Hepatocyte (in vitro differentiated cells): ENCODE measurements around the gene ZBTB37. TPM values are rescaled to one million over a fixed set of nuclear protein-coding genes. Genes with fewer than 3 reads are reported as not detected.
"Not testable (repeated sequence)": the region's sequence is repeated elsewhere in the genome, so short reads cannot be mapped to it uniquely, and the experiment has no call there.

Source experiments
- DNase-seq: peaks from one replicate; pipeline ENCODE4 v3.0.0-alpha.2; 2016; ENCODE audit warnings: low spot score
- H2AFZ ChIP-seq: fragments of 200-600 bp; sonication (generic); 2 replicates; pipeline ENCODE4 v1.6.0; 2016; ENCODE audit warnings: antibody characterized with exemption, mild to moderate bottlenecking
- H3K27ac ChIP-seq: fragments of 200-600 bp; sonication (generic); 2 replicates; pipeline ENCODE4 v1.5.1; 2016; ENCODE audit warnings: mild to moderate bottlenecking
- H3K27me3 ChIP-seq: fragments of 200-600 bp; sonication (generic); 2 replicates; pipeline ENCODE4 v1.6.1; 2016
- H3K36me3 ChIP-seq: fragments of 200-600 bp; sonication (generic); replicated peaks from 2 replicates; pipeline ENCODE4 v1.5.1; 2016; ENCODE audit warnings: low read depth; ENCODE audit not compliant: insufficient read depth
- H3K4me1 ChIP-seq: fragments of 200-600 bp; sonication (generic); 2 replicates; pipeline ENCODE4 v1.5.1; 2016; ENCODE audit warnings: mild to moderate bottlenecking, moderate library complexity; ENCODE audit not compliant: insufficient read depth
- H3K4me2 ChIP-seq: fragments of 200-600 bp; sonication (generic); 2 replicates; pipeline ENCODE4 v1.6.0; 2016
- H3K4me3 ChIP-seq: fragments of 200-600 bp; sonication (generic); 2 replicates; pipeline ENCODE4 v1.5.1; 2016; ENCODE audit warnings: mild to moderate bottlenecking
- H3K79me2 ChIP-seq: fragments of 200-600 bp; sonication (generic); 2 replicates; pipeline ENCODE4 v1.6.0; 2017; ENCODE audit warnings: mild to moderate bottlenecking
- H3K9me2 ChIP-seq: fragments of 200-600 bp; sonication (generic); replicated peaks from 2 replicates; pipeline ENCODE4 v1.6.0; 2017; ENCODE audit warnings: mild to moderate bottlenecking; ENCODE audit not compliant: insufficient read depth
- H3K9me3 ChIP-seq: fragments of 200-600 bp; sonication (generic); 2 replicates; pipeline ENCODE4 v1.5.1; 2016; ENCODE audit warnings: low read depth, mild to moderate bottlenecking
- H4K20me1 ChIP-seq: fragments of 200-600 bp; sonication (generic); 2 replicates; pipeline ENCODE4 v1.6.0; 2016; ENCODE audit warnings: mild to moderate bottlenecking; ENCODE audit not compliant: insufficient read depth, poor library complexity, severe bottlenecking
- EZH2 ChIP-seq: fragments of 200-600 bp; sonication (generic); IDR thresholded peaks from 2 replicates; pipeline ENCODE4 v1.6.1; 2016; ENCODE audit warnings: antibody characterized with exemption, mild to moderate bottlenecking, borderline replicate concordance
- EZH2phosphoT487 ChIP-seq: fragments of 200-600 bp; sonication (generic); IDR thresholded peaks from one replicate; pipeline ENCODE4 v1.6.1; 2018; ENCODE audit warnings: antibody characterized with exemption, mild to moderate bottlenecking, low read depth, moderate library complexity; ENCODE audit not compliant: unreplicated experiment, severe bottlenecking
- WGBS: methylation state at CpG from one replicate; pipeline ENCODE4 v1.1.6; 2016; ENCODE audit warnings: low lambda C conversion rate; ENCODE audit errors: missing lambda C conversion rate; 5-methylcytosine and 5-hydroxymethylcytosine counted together
- polyA plus RNA-seq: library from polyadenylated mRNA; unstranded; fragments of >200 nt; fragmentation: Nextera tagmentation; extraction: Ambion mirVana; gene quantifications from 2 replicates; pipeline ENCODE4 v1.2.1, GENCODE V29; 2016
- total RNA-seq: library from RNA; depleted of rRNA; stranded (reverse); fragments of >200 nt; gene quantifications from 2 replicates; pipeline ENCODE4 v1.2.3, GENCODE V29; 2014
- TF ChIP-seq, protein P1 (sequence below): fragments of 200-600 bp; sonication (generic); IDR thresholded peaks from 2 replicates; pipeline ENCODE4 v1.5.1; 2016; ENCODE audit warnings: antibody characterized with exemption, mild to moderate bottlenecking; ENCODE audit not compliant: poor library complexity

Gene ZBTB37
- total and polyA plus RNA-seq, 2 experiments from 2014 or later, result 0.99 to 9.3 TPM

DNA sequence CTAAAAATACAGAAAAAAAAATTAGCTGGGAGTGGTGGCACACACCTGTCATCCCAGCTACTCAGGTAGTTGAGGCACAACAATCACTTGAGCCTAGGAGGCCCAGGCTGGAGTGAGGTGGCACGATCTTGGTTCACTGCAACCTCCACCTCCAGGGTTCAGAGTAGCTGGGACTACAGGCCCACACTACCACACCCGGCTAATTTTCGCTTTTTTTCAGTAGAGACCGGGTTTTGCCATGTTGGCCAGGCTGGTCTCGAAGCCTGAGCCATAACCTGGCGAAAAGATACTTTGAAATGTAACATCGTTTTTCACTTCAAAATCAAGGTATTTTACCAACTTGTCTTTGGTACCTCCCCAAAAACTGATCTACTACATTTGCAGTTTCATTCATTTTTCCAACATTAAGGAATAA lies 6.4 kb upstream of the ZBTB37 start:
- Histone ChIP-seq H3K36me3 (peaks cover 5% of the 10 kb centered on the region), H3K4me1 (peaks cover 8% of the 10 kb centered on the region), H3K4me3 (no peak overlapping the region), H3K27me3 (no peaks in the 10 kb centered on the region), H2AFZ (no peak overlapping the region), H3K27ac (no peak overlapping the region), H3K79me2 (peaks cover 19% of the 10 kb centered on the region), H4K20me1 (peaks cover 22% of the 10 kb centered on the region), H3K4me2 (no peak overlapping the region), H3K9me2 (no peaks in the 10 kb centered on the region), H3K9me3 (no peaks in the 10 kb centered on the region)
- no peak for DNase-seq
- TF ChIP-seq EZH2 (no peak), EZH2phosphoT487 (no peak)
- TF ChIP-seq, protein P1, sequence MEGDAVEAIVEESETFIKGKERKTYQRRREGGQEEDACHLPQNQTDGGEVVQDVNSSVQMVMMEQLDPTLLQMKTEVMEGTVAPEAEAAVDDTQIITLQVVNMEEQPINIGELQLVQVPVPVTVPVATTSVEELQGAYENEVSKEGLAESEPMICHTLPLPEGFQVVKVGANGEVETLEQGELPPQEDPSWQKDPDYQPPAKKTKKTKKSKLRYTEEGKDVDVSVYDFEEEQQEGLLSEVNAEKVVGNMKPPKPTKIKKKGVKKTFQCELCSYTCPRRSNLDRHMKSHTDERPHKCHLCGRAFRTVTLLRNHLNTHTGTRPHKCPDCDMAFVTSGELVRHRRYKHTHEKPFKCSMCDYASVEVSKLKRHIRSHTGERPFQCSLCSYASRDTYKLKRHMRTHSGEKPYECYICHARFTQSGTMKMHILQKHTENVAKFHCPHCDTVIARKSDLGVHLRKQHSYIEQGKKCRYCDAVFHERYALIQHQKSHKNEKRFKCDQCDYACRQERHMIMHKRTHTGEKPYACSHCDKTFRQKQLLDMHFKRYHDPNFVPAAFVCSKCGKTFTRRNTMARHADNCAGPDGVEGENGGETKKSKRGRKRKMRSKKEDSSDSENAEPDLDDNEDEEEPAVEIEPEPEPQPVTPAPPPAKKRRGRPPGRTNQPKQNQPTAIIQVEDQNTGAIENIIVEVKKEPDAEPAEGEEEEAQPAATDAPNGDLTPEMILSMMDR, result no peak
- WGBS, result 99% methylated on average over 7 of the region's 7 CpGs

DNA sequence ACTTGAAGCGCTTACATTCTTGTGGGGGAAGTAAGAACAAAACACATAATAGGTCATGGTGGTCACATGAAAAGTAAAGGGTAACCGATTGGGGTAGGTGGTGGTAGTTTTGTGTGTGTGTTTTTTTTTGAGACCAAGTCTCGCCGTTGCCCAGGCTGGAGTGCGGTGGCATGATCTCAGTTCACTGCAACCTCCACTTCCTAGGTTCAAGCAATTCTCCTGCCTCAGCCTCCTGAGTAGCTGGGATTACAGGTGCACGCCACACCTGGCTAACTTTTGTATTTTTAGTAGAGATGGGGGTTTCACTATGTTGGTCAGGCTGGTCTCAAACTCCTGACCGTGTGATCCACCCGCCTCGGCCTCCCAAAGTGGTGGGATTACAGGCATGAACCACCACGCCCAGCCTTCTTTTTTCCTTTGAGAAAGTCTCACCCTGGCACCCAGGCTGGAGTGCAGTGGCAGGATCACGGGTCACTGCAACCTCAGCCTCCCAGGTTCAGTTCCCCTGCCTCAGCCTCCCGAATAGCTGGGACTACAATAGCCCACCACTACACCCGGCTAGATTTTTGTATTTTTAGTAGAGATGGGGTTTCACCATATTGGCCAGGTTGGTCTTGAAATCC lies 5.9 kb upstream of the ZBTB37 start:
- not testable (repeated sequence) for DNase-seq, H3K27ac ChIP-seq, H3K9me2 ChIP-seq, H2AFZ ChIP-seq, H3K27me3 ChIP-seq, H3K4me2 ChIP-seq, H3K36me3 ChIP-seq, H3K9me3 ChIP-seq, H3K4me3 ChIP-seq
- WGBS, result 81% methylated on average over 13 of the region's 13 CpGs
- H3K79me2 ChIP-seq, result peaks cover 25% of the 10 kb centered on the region
- H4K20me1 ChIP-seq, result peaks cover 26% of the 10 kb centered on the region
- peaks cover 12% of the 10 kb centered on the region for H3K4me1 ChIP-seq

- Histone ChIP-seq H2AFZ (no peak overlapping the region), H3K4me1 (peaks cover 12% of the 10 kb centered on the region), H3K9me3 (no peaks in the 10 kb centered on the region), H4K20me1 (peaks cover 26% of the 10 kb centered on the region), H3K27ac (no peak overlapping the region), H3K79me2 (peaks cover 28% of the 10 kb centered on the region), H3K36me3 (peaks cover 5% of the 10 kb centered on the region), H3K4me2 (no peak overlapping the region), H3K4me3 (no peak overlapping the region), H3K9me2 (no peaks in the 10 kb centered on the region), H3K27me3 (no peaks in the 10 kb centered on the region)
- WGBS, result 80% methylated on average over 8 of the region's 8 CpGs
- DNase-seq, result no peak
- TF ChIP-seq EZH2phosphoT487 (no peak), EZH2 (no peak)
These were observed 5.4 kb upstream of the ZBTB37 start for GRCh38 chr1:173862769-173863223.

DNA sequence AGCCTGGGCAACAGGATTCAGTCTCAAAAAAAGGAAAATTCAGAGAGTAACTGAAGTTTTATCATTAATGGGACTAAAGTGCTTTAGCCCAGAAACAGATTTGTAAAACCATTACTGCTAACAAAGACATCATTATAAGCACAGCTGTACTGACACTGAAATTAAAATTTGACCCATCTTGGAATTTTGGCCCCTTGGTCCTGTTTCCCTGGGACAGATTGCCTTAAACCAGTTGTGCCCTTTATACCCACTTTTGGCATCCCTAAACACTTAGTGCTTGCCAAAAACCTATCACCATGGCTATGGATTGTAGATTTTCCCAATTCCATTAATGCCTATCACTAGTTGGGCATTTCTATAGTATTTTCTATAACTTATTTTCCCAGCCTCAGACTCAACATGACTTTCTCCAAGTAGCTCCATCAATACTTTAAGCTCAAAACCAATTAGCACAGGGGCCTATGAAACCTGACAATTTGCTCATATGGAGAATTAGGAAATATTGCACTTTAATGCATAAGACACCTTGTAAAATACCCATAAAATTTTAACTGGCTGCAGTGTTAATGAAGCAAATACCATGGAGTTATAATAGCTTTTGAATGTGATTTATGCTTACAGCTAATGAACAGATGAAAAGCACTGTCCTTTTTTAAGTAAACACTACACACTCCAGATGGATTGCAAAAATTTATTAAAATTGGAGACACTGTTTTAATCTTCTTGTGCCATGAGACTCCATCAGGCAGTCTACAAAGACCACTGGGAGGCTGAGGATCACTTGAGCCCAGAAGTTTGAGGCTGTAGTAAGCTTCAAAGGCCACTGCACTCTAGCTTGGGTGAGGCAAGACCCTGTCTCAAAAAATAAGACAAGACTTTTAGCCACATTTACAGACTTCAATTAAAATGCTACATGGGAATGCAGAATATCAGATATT lies 4.7 kb upstream of the ZBTB37 start:
- Histone ChIP-seq H3K9me3 (no peaks in the 10 kb centered on the region), H3K4me2 (no peak overlapping the region), H3K9me2 (no peaks in the 10 kb centered on the region), H3K79me2 (peaks cover 28% of the 10 kb centered on the region), H3K36me3 (peaks cover 5% of the 10 kb centered on the region), H2AFZ (no peak overlapping the region), H3K4me3 (no peak overlapping the region), H3K27me3 (no peaks in the 10 kb centered on the region), H4K20me1 (peaks cover 26% of the 10 kb centered on the region), H3K4me1 (peaks cover 12% of the 10 kb centered on the region), H3K27ac (no peak overlapping the region)
- TF ChIP-seq, protein P1, result no peak
- no peak for TF ChIP-seq EZH2
- no peak for DNase-seq
